Measurements from ENCODE around the gene KCNIP1.

- no peak for TF ChIP-seq POLR2A (IDR thresholded peaks at IDR 0.05)
- no peak for TF ChIP-seq CTCF (IDR thresholded peaks at IDR 0.05)
These were observed 24.3 kb upstream of the KCNIP1 start for GRCh38 chr5:170479484-170479883.
